ENCODE results near the gene EHD2.
"Not testable (repeated sequence)": the region's sequence is repeated elsewhere in the genome, so short reads cannot be mapped to it uniquely, and the experiment has no call there.

The EHD2 gene

GRCh38 chr19:47716270-47716937, 3.2 kb downstream of the EHD2 start:
- DNase-seq, result no peak

- not testable (repeated sequence) for DNase-seq
Measured at GRCh38 chr19:47718415-47719046, 5.3 kb downstream of the EHD2 start.

- no peak for DNase-seq
Measured at GRCh38 chr19:47719047-47719859, 6.0 kb downstream of the EHD2 start.

GRCh38 chr19:47720669-47721422, 7.6 kb downstream of the EHD2 start:
- DNase-seq, result no peak

- peak; percentile 64 for DNase-seq
Measured at GRCh38 chr19:47723581-47723940, 10.3 kb downstream of the EHD2 start.

- no peak for DNase-seq
Measured at GRCh38 chr19:47725759-47726401, 12.7 kb downstream of the EHD2 start.

- no peak for DNase-seq
Measured at GRCh38 chr19:47726467-47726866, 13.2 kb downstream of the EHD2 start.

- not testable (repeated sequence) for DNase-seq
Measured at GRCh38 chr19:47728295-47728694, 15.1 kb downstream of the EHD2 start.

GRCh38 chr19:47729468-47729798, 16.2 kb downstream of the EHD2 start:
- peak; percentile 59 for DNase-seq

- DNase-seq, result peak; percentile 96
Measured at GRCh38 chr19:47729799-47730520, 16.7 kb downstream of the EHD2 start.

- DNase-seq, result no peak
Measured at GRCh38 chr19:47730521-47730889, 17.3 kb downstream of the EHD2 start.

GRCh38 chr19:47730910-47731309, 17.7 kb downstream of the EHD2 start:
- no peak for DNase-seq

GRCh38 chr19:47735131-47735530, 21.9 kb downstream of the EHD2 start:
- DNase-seq, result no peak

GRCh38 chr19:47740866-47741519, 27.8 kb downstream of the EHD2 start:
- DNase-seq, result no peak

- DNase-seq, result no peak
Measured at GRCh38 chr19:47741544-47742140, 28.4 kb downstream of the EHD2 start.

GRCh38 chr19:47742634-47743033, 29.4 kb downstream of the EHD2 start:
- no peak for DNase-seq

GRCh38 chr19:47745010-47745901, 32.0 kb downstream of the EHD2 start, which contains the start of gene NOP53:
Gene NOP53 (plus strand): TSS chr19:47745546. CDS start chr19:47745560, 14 bp downstream.
- DNase-seq, result peak; percentile 98

GRCh38 chr19:47746129-47746528, 32.9 kb downstream of the EHD2 start:
- DNase-seq, result not testable (repeated sequence)

GRCh38 chr19:47749326-47749725, 36.1 kb downstream of the EHD2 start:
- DNase-seq, result no peak

- no peak for DNase-seq
Measured at GRCh38 chr19:47750752-47751151, 37.5 kb downstream of the EHD2 start.

Data from hematopoietic multipotent progenitor cell treated with erythropoietin and hydrocortisone succinate and interleukin-3 and kit ligand, for 6 days (in vitro differentiated cells).